Germinal center (tissue), 1 donor: ENCODE measurements around the gene RGS7.
"Not testable (repeated sequence)": the region's sequence is repeated elsewhere in the genome, so short reads cannot be mapped to it uniquely, and the experiment has no call there.

ENCODE experiments used
- DNase-seq: peaks from one replicate; pipeline ENCODE4 v3.0.0; 2012; ENCODE audit warnings: mixed read lengths, low spot score

RGS7 gene

DNA sequence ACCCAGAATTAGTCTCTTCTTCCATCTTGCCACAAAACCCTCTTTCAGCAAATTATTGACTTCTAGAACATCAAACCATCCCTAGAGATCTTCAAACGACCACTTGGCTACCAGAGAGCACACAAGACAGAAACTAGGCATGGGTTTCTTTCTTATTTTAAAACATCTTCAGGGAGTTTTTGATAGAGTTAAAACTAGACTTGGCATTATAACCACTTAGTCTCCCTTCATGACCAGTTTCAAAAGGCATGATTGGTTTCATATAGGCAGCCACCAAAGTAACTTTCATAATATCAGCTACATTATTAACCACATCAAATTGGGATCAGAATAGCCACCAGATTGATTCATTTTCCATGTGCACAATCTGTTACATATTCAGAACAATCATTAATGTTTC is 376.7 kb downstream of the RGS7 start:
- DNase-seq: no peak

DNA sequence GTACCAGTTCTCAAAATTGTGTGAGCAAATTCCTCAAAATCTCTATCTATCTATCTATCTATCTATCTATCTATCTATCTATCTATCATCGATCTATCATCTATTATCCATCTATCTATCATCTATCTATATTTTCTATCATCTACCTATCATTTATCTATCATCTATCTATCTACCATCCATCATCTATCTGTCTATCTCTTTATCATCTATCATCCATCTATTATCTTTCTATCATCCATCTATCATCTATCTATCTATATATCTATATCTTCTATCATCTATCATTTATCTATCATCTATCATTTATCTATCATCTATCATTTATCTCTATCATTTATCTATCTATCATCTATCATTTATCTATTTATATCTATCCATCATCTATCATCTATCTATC is 380.3 kb downstream of the RGS7 start:
- DNase-seq: no peak

DNA sequence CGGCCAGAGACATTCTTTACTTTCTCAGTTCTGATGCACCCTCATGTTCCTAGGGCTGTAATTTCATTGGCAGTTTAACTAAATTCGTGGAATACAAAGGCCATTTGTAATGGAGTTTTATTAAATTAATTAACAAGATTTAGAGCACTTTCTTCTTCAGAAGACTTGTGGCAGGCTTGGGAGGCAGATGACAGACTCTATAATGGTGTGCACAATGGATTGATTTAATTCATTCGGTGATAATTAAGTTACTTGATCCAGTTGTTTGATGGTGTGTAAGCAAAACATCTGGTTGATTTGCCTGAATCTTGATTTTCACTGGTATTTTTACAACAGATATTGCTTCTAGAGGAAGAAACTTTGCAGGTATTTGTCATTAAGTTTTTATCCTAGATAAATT is 383.1 kb downstream of the RGS7 start:
- no peak for DNase-seq

DNA sequence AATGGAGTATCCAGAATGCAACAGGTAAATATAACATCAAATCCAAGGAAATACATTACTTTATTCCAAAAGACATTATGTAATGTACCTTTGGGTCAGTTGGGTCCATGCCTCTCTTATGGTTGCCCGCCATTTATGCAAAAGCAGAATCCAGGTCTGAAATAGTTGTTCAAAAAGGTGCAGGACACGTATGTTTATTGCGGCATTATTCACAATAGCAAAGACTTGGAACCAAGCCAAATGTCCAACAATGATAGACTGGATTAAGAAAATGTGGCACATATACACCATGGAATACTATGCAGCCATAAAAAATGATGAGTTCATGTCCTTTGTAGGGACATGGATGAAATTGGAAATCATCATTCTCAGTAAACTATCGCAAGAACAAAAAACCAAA is 384.9 kb downstream of the RGS7 start:
- DNase-seq: not testable (repeated sequence)

DNA sequence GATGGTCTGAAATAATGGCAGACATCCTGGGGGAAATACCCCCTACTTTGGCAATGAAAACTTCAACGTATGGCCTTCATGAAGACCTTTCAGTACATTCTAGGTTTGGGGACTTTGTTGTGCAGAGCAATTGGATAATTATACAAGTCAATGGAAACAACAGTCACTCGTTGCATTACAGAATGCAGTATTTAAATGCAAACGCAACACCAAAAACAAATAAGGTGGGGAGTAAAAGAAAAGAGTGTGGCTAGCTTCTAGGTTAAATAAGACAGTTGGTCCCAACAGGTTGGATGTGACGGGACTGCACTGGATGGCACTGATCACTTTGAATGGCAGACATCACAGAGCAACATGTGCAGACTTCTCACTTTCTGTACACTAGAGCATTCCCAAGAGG is 386.8 kb downstream of the RGS7 start:
- no peak for DNase-seq

DNA sequence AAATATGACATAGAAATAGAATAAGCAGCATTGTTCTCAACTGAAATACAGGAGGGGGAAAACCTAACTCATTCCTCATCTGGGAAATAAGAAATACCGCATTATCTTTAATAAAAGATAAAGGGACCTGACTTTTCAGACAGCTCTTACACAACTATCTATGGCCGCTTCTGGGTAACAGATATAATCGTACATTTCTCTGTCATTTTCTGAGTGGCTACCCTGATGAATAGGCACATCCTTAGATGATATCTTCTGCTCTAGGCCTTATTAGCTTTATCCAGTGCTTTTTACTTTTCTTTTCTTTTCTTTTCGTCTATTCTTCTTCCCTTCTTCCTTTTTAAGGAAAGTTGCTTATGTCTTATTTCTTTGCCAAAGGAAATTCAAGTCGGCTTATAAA is 388.1 kb downstream of the RGS7 start:
- no peak for DNase-seq

DNA sequence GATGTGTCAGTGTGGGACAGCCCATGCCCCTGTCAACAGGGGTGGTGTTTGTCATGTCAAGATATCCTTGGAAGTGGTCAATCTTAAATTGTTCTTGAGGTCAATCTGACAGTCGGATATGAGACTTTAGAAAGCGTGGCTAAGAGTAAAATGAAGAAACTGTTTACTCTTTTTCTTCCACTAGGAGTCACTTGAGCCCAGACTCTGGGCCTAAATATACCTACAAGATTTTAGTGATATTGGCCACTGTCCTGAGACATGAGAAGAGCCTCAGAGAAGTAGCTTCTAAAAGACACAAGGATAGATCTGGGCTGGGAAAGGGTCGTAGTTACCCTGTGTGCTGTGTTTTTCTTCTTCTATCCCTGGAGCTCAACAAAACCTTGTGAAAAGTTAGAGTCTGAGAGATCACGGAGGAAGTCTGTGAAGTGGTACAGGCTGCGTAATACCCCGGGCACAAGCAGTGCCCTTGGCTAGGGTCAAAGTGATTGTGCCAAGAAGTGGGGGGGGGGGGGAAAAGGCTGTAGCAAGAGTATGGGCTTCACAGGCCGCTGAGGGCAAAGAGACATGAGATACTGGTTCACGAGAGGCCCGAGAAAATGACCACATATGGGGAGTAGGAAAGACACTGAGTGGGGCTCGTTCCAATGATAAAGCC is 389.8 kb downstream of the RGS7 start:
- no peak for DNase-seq

DNA sequence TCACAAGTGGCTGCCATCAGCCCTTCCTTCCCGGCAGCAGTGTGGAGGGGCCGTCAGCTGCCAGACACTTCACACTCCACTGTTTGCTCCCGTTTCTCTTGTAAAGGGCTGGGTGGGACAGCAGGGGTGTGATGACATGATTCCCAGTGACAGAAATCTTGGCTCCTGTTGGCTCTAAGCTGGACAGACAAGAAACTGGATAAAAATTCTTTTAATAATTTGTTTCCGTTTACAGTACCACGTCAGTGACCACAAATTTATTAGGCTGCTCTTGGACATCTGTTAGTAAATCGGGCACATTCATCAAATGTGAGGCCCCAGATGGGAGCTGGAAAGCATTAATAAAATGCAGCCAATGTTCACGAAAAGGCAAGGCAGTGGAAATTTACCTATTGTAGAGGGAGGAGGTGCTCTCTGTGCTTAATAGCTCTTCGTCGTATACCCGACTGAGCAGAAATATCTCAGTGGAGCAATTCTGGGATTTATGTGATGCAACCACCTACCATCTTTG is 391.4 kb downstream of the RGS7 start:
- no peak for DNase-seq

DNA sequence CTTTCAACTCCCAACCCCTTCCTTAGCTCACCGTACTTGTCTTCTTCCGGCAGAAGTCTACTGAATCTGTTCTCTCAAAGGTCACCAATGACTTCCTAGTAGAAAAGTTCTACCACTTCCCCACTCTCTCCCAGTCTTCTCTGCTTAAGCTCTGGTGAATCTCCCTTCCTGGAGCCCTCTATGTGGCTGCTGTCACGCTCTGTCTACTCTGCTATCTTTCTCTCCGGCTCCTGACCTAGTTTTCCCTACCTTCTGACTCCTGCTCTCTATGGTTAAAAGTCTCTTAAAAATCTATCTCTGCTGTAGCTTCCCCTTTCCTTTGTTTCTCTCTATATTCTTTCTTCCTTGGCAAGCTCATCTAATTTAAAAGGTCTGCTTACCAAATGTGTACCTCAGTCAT is 394.9 kb downstream of the RGS7 start:
- DNase-seq: no peak

DNA sequence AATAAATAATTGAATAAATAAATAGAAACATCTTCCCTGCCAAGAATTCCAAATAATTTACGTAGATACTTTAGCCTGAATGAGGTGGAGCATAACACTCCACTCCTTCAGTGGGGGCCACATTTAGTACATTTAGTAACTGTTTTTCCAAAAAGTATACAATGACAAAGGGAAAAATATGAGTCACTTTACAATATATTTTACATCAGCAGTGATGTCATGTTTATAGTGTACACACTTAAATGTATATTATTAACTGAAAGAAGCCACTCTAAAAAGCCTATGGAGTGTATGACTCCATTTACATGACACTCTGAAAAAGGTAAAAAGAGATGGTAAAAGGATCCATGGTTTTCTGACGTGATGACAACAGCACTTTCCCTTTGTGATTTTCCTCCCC is 400.6 kb downstream of the RGS7 start:
- no peak for DNase-seq

DNA sequence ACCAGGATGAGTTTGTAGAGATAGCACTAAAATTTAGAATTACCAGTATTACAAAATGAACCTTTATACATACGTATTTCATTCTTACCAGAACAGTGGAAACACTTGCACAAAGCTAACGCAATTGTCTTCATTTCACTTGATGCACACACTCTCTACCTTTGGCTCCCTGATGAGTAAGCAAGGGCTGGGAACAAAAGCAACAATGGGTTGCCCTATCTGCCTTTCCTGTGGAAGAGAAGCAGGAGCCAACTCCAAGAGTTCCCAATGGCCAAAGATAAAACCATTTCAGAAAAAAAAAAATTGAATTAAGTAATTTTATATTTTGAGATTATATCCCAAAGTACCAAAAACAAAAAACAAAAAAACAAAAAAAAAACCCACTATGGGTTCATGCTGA is 401.0 kb downstream of the RGS7 start:
- no peak for DNase-seq

DNA sequence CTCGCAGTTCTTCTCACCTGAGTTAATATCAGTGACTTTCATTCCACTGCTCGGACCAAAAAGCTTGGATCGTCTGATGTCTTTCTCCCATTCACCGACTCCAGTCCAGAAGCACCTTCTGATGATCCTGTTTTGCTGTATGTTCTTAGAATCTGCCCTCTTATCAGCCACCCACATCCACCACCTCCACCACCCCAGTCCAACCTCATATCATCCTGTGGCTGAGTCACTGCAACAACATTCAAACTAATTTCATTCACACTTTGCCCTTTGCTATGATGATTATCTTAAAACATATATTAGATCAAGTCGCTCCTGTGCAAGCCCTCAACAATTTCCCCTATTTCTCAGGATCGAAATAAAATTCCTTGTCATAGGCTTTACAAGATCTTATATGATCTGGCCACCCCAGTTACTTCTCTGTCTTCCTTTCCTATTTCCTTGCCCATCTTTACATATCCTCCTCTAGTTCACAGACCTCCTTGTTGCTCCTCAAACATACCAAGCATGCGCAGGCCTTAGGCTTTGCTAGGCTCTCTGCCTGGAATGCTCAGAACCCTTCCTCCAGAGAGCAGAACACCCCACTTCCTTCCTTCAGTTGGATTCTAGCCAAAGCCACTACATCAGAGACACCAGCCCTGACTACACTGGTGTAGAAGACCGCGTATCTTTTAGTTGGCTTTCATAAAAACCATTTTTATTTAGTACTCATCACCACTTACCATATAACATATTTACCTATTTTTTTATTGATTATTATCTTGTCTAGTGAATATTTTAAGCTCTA is 409.4 kb downstream of the RGS7 start:
- DNase-seq: no peak

DNA sequence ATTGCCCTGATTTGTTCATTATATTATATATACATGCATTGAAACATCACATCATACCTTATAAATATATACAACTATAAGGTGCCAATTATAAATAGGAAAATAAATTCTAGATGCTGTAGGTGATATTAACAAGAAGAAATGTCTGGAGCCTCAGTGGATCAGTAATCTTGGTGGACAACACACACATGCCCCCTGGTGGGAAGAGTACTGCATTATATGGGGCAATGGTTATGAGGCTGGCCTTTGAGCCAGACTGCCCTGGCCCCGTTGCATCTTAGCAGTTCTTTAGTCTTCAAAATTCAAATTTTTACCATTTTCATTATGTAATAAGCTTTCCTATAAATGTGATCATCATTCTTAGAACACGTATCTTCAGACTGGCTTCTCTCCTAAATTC is 410.1 kb downstream of the RGS7 start:
- DNase-seq: peak; percentile 8

DNA sequence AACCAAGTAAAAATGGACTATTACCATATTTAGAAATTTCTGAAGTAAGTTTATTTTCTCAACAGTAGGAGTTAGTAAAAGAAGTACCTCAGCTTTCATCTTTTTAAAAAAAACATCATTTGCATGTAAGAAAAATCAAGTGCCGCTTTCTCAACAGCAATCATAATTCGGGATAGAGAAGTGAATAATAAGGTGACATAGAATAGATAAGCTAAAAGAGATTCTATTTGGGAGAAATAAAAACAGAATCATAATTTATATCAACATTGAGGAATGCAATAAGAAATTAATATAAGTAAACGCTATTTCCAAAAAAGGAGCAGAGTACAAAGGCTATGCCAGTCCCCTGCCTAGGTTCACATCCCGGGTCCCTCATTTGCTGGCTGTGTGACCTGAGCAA is 414.1 kb downstream of the RGS7 start:
- DNase-seq: no peak

DNA sequence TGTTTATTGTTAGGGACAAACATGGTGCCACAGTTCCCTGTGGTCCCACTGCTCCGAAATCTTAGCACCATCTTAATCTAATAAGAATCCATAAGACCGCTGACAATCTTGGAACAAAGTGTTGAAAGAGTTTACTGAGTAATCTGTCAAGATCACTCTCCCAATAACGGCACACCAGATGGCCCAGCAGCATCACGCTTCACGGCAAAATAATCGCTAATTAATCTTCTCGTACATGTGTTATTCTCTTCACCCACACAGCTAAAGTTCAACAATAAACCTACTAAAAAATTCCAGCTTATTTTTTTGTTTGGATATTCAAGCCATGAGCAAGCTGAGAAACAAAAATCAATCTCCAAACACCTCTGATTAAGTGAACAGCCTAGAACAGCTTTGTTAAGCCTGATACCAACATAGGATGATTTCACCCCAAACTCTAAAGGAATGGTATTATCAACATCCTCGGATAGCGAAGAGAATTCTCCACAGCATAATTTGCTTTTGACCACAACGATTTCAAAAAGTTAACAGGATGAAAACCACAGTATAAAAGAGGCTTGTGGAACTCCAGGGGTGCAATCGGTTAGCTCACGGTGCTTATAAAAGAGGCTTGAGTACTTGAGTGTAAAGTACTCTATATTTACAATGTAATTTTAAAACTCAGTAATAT is 415.2 kb downstream of the RGS7 start:
- DNase-seq: no peak

DNA sequence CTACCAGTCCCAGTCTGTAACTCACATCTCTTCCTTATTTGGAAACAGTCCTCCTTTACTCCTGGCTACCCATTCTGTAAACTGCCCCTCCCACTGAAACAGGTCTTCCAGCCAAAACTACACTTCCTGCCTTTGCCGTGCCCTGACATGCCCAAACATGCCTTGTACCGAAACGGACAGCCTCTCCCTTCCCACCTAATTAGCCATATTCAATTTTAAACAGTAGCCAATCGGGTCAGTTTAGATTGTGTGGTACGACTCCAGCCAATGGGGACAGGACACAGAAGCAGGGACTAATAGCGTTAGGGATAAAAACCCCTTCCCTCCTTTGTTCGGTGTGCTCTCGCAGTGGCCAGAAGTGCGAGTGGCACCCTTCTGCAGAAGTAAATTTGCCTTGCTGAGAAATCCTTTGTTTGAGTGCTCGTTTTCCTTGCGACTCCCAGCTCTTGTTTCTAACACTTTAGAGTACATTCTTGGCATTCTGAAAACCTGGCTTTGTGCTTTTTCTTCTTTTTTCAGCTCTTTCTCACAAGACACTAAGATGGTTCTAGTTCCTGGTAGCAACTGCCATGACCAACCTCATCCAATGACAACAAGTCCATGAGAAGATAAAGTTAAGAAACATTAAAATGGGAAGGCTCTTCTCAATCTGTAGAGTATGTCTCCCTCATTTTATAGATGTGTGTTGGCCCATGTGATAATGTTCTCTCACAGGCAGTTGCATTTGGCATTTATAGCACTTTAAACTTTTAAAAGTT is 419.9 kb downstream of the RGS7 start:
- no peak for DNase-seq

DNA sequence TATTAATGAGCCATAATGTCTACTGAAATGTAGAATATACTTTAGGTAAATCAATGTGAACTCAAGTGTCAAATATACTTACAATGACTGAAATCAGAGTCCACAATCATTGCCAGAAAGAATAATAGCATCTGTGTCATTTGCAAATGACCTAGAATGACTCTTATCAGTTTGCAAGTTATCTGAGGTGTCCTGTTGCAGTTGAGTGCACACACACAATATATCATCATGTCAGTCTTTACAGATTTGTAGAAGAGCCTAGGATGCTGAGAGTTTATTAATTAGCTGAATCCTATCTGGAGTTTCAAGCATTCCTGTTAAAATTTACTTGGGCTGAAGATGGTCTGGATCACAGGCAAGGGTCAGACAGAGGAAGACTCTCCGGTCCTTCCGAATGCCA is 421.1 kb downstream of the RGS7 start:
- DNase-seq: no peak

DNA sequence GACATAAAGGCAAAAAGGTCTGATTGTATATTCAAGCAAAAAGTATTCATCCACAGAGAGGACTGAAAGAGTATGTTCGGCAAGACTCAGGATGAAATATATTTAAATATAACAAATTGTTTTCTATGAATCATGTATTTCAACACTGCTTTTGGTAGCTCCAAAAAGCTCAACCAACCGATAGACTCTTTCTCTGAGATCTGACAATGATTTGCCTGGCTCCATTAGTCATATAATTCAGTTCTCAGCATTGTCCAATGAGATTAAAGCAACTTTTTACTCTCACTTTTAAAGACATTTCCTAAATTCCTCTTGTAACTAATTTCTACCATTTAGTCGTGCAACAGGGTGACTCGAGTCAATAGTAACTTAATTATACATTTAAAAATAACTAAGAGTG is 426.0 kb downstream of the RGS7 start:
- DNase-seq: no peak

DNA sequence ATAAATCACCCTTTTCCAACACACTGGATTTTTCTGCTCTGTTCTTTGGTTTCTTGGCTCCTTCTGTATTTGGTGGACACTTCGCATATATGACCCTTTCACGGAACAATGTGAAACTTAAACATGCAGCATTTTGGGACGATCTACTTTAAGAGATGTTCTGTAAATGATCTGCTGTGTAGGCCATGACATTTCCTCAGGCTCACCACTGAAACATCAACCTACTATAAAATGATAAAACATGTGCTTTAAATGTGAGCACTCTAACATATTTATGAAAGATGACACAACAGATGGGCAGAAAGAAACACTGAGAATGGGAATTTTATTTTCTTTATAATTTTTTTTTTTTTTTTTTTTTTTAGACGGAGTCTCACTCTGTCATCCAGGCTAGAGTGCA is 428.7 kb downstream of the RGS7 start:
- DNase-seq: no peak

DNA sequence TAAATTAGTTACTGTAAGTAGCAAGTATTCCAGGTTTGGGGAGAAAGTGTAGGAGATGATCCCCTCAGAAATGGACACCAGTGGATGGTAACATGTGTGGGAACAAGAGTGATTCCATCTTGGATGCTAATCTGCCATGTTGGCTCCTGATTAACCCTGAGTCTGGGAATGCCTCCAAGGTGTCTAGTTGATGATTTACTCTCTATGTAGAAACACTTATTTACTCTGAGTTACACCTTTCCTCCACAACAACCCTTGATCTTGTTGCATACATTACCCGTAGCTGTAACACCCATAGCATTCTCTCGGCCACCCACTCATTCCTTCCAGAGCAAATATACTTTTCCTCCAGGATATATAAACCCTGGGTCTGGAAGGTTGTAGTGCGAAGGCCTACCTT is 429.2 kb downstream of the RGS7 start:
- no peak for DNase-seq

DNA sequence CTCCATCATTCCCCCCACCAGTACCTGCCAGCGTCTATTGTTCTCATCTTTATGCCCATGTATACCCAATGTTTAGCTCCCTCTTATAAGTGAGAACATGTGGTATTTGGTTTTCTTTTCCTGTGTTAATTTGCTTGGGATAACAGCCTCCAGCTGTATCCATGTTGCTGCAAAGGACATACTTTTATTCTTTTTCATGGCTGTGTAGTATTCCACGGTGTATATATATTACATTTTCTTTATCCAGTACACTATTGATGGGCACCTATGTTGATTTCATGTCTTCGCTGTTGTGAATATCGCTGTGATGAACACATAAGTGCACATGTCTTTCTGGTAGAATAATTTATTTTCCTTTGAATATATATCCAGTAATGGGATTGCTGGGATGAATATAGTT is 431.7 kb downstream of the RGS7 start:
- no peak for DNase-seq

DNA sequence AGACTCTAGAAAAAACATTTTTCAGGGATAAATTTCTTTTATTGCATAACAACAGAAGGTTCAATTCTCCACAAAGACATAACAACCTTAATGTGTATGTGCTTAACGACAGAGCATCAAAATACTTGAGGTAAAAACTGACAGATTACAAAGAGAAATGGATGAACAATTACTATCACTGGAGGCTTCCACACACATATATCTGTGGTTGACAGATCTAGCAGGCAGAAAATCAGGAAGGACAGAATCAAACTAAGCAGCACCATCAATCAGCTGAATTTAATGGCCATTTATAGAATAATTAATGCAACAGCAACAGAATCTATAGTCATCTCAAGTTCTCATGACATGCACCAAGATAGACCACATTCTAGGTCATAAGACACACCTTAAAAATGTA is 439.0 kb downstream of the RGS7 start:
- no peak for DNase-seq

DNA sequence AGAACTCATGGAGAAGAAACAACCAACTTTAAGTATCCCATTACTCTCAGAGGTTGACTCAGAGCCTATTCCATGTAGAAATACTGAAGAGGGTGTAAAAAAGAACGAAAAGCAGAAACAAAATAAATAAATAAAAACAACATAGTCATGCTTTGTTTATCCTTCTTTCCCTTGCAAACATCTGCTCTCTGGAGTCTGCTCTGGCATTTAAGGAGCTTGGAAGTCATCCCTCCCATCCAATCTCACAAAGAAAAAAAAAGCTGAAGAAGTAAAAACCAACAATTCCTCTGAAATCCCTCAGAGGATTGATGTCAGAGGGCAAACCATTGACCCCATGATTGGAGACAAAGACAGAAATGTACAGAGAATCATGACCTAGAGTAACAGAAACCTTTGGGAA is 442.5 kb downstream of the RGS7 start:
- DNase-seq: no peak
